C4-2B (cell line): Measurements from ENCODE around the gene IER3.
"Not testable (repeated sequence)": the region's sequence is repeated elsewhere in the genome, so short reads cannot be mapped to it uniquely, and the experiment has no call there.

Experiments used
- H3K27ac ChIP-seq: fragments of 450-650 bp; 2 replicates; pipeline ENCODE4 v1.5.1; 2017
- ZFX ChIP-seq: fragments of 450-650 bp; IDR thresholded peaks from 2 replicates; pipeline ENCODE4 v1.6.1; 2017
- TF ChIP-seq, protein P1 (sequence below): fragments of 450-650 bp; conservative IDR thresholded peaks from 2 replicates; pipeline ENCODE4 v1.5.1; 2017; ENCODE audit warnings: mild to moderate bottlenecking

The IER3 gene

GRCh38 chr6:30760549-30760948 is 16.2 kb upstream of the IER3 start:
- TF ChIP-seq, protein P1, sequence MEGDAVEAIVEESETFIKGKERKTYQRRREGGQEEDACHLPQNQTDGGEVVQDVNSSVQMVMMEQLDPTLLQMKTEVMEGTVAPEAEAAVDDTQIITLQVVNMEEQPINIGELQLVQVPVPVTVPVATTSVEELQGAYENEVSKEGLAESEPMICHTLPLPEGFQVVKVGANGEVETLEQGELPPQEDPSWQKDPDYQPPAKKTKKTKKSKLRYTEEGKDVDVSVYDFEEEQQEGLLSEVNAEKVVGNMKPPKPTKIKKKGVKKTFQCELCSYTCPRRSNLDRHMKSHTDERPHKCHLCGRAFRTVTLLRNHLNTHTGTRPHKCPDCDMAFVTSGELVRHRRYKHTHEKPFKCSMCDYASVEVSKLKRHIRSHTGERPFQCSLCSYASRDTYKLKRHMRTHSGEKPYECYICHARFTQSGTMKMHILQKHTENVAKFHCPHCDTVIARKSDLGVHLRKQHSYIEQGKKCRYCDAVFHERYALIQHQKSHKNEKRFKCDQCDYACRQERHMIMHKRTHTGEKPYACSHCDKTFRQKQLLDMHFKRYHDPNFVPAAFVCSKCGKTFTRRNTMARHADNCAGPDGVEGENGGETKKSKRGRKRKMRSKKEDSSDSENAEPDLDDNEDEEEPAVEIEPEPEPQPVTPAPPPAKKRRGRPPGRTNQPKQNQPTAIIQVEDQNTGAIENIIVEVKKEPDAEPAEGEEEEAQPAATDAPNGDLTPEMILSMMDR: no peak
- TF ChIP-seq ZFX: no peak
- no peak overlapping the region for H3K27ac ChIP-seq

DNA sequence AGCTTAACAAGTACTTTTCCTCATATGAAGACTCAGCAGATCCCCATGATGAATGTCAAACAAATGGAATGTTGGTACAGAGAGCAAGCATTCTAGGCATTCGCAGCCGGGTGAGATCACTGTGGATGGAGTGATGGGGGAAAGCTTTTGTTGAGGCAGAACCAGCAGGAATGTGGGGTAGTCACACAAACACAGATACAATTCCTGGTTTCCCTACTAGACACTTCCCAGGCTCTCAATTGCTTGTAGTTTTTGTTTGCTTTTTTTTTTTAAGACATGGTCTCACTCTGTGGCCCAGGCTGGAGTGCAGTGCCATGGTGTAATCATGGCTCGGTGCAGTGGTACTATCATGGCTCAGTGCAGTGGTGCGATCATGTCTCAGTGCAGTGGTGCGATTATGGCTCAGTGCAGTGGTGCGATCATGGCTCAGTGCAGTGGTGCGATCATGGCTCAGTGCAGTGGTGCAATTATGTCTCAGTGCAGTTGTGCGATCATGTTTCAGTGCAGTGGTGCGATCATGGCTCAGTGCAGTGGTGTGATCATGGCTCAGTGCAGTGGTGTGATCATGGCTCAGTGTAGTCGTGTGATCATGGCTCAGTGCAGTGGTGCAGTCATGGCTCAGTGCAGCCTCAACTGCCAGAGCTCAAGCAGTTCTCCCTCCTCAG is 15.4 kb upstream of the IER3 start:
- TF ChIP-seq, protein P1: no peak
- no peak for TF ChIP-seq ZFX
- H3K27ac ChIP-seq: no peak overlapping the region

GRCh38 chr6:30757261-30757904 is 13.0 kb upstream of the IER3 start:
- no peak overlapping the region for H3K27ac ChIP-seq

GRCh38 chr6:30756405-30757003 is 12.2 kb upstream of the IER3 start:
- not testable (repeated sequence) for H3K27ac ChIP-seq

More at GRCh38 chr6:30757261-30757904, 13.0 kb upstream of the IER3 start:
- TF ChIP-seq, protein P1: no peak
- no peak for TF ChIP-seq ZFX

- no peak overlapping the region for H3K27ac ChIP-seq
- no peak for TF ChIP-seq ZFX
- TF ChIP-seq, protein P1: no peak
Observed at GRCh38 chr6:30754631-30755030, 10.3 kb upstream of the IER3 start.

GRCh38 chr6:30752157-30752927 is 8.0 kb upstream of the IER3 start:
- no peak for TF ChIP-seq ZFX
- H3K27ac ChIP-seq: no peak overlapping the region

- H3K27ac ChIP-seq: no peak overlapping the region
- TF ChIP-seq, protein P1: no peak
- no peak for TF ChIP-seq ZFX
Observed at GRCh38 chr6:30750379-30750668, 6.0 kb upstream of the IER3 start.

GRCh38 chr6:30749554-30750378 is 5.4 kb upstream of the IER3 start:
- no peak overlapping the region for H3K27ac ChIP-seq
- TF ChIP-seq ZFX: no peak
- TF ChIP-seq, protein P1: no peak
